Measurements from ENCODE around the gene PPP1R16B. TPM values are rescaled to one million over a fixed set of nuclear protein-coding genes. Genes with fewer than 3 reads are reported as not detected.

PPP1R16B gene
- total RNA-seq, 6 donors from 2014 or later: 7.4 to 16.8 (median 8.8) TPM

GRCh38 chr20:38882600-38882999 is 77.1 kb downstream of the PPP1R16B start:
- no peak for TF ChIP-seq POLR2AphosphoS5 (IDR thresholded peaks at IDR 0.05)
- TF ChIP-seq EP300 (IDR thresholded peaks at IDR 0.05): no peak
- no peak for TF ChIP-seq CTCF (IDR thresholded peaks at IDR 0.05)
- no peak for TF ChIP-seq POLR2A (IDR thresholded peaks at IDR 0.05)
- DNase-seq (no peak), ATAC-seq (ENCODE audit: low FRiP score in 2 of 2) (no peak)
- H3K4me1 ChIP-seq: peaks cover 7 to 19% (median 10%) of the 10 kb centered on the region in 4 donors
- WGBS, 2 donors: 77 to 79% methylated on average over 2 of the region's 2 CpGs
- H3K4me3 ChIP-seq: no peak overlapping the region
- no peak overlapping the region for H3K27ac ChIP-seq
- no peaks in the 10 kb centered on the region for H3K9me3 ChIP-seq
- no peaks in the 10 kb centered on the region for H3K27me3 ChIP-seq
- no peaks in the 10 kb centered on the region for H3K36me3 ChIP-seq

- TF ChIP-seq EP300 (IDR thresholded peaks at IDR 0.05) (no peak), POLR2AphosphoS5 (IDR thresholded peaks at IDR 0.05) (no peak), POLR2A (IDR thresholded peaks at IDR 0.05) (no peak), CTCF (IDR thresholded peaks at IDR 0.05) (no peak)
- ATAC-seq (ENCODE audit: low FRiP score in 2 of 2): no peak
- 53 to 66% methylated on average over 16 to 20 of the region's 20 CpGs for WGBS, 2 donors
- DNase-seq: peak in 1 of 2 donors; percentile 77
- Histone ChIP-seq H3K27me3 (no peaks in the 10 kb centered on the region), H3K27ac (peak overlapping the region in 1 of 4 donors; percentile 15), H3K4me1 (peaks cover 7 to 18% (median 10%) of the 10 kb centered on the region in 4 donors), H3K36me3 (no peaks in the 10 kb centered on the region), H3K9me3 (no peaks in the 10 kb centered on the region), H3K4me3 (no peak overlapping the region)
These were observed 77.8 kb downstream of the PPP1R16B start for GRCh38 chr20:38883081-38883980.

- DNase-seq (no peak), ATAC-seq (ENCODE audit: low FRiP score in 2 of 2) (no peak)
- H3K36me3 ChIP-seq: no peaks in the 10 kb centered on the region
- H3K9me3 ChIP-seq: no peaks in the 10 kb centered on the region
- H3K27ac ChIP-seq: no peak overlapping the region
- TF ChIP-seq CTCF (IDR thresholded peaks at IDR 0.05) (no peak), EP300 (IDR thresholded peaks at IDR 0.05) (no peak), POLR2AphosphoS5 (IDR thresholded peaks at IDR 0.05) (no peak), POLR2A (IDR thresholded peaks at IDR 0.05) (no peak)
- H3K4me1 ChIP-seq: peaks cover 7 to 18% (median 10%) of the 10 kb centered on the region in 4 donors
- no peaks in the 10 kb centered on the region for H3K27me3 ChIP-seq
- H3K4me3 ChIP-seq: no peak overlapping the region
- WGBS, 2 donors: 88 to 90% methylated on average over 12 to 13 of the region's 13 CpGs
These were observed 78.7 kb downstream of the PPP1R16B start for GRCh38 chr20:38883981-38884733.

- TF ChIP-seq POLR2A (IDR thresholded peaks at IDR 0.05) (no peak), CTCF (IDR thresholded peaks at IDR 0.05) (no peak)
- Histone ChIP-seq H3K4me1 (peaks cover 7 to 18% (median 10%) of the 10 kb centered on the region in 4 donors), H3K27ac (no peak overlapping the region), H3K9me3 (no peaks in the 10 kb centered on the region), H3K4me3 (no peak overlapping the region), H3K36me3 (no peaks in the 10 kb centered on the region), H3K27me3 (no peaks in the 10 kb centered on the region)
- ATAC-seq (ENCODE audit: low FRiP score in 2 of 2): no peak
- WGBS, 2 donors: 82 to 95% methylated on average over 6 of the region's 6 CpGs
- DNase-seq: no peak
These were observed 79.9 kb downstream of the PPP1R16B start for GRCh38 chr20:38885357-38885756.

Measured in upper lobe of left lung (tissue), 6 donors.